Thoracic aorta (tissue), 2 donors: ENCODE data around the gene NPAS3. TPM values are rescaled to one million over a fixed set of nuclear protein-coding genes. Genes with fewer than 3 reads are reported as not detected.

ENCODE experiments used
- ATAC-seq: fragments of 150-250 bp; one replicate; pipeline ENCODE4 v1.8.0; 2017; ENCODE audit warnings: low read depth; ENCODE audit not compliant: insufficient number of reproducible peaks, low FRiP score
- DNase-seq: peaks from one replicate; pipeline ENCODE4 v3.0.0-alpha.2; 2020; ENCODE audit warnings: low spot score
- H3K27ac ChIP-seq, 2 donors: fragments of 200-600 bp; sonication (generic); 1 replicate in 1 of 2; 2 replicates in 1 of 2; pipeline ENCODE4 v1.5.1; 2016; ENCODE audit warnings: mild to moderate bottlenecking in 2 of 2, moderate library complexity in 2 of 2
- H3K27me3 ChIP-seq: fragments of 200-600 bp; sonication (generic); replicated peaks from 2 replicates; pipeline ENCODE4 v1.6.0; 2016; ENCODE audit warnings: mild to moderate bottlenecking; ENCODE audit not compliant: insufficient read depth
- H3K36me3 ChIP-seq: fragments of 200-600 bp; sonication (generic); one replicate; pipeline ENCODE4 v1.5.1; 2016
- H3K4me1 ChIP-seq, 2 donors: fragments of 200-600 bp; sonication (generic); 1 replicate in 1 of 2; 2 replicates in 1 of 2; pipeline versions ENCODE4 v1.5.1 to v1.6.0; 2016; ENCODE audit warnings: low read depth in 2 of 2, mild to moderate bottlenecking in 1 of 2; ENCODE audit not compliant: control insufficient read depth in 1 of 2
- H3K4me3 ChIP-seq: fragments of 200-600 bp; sonication (generic); 2 replicates; pipeline ENCODE4 v1.5.1; 2016; ENCODE audit warnings: mild to moderate bottlenecking
- H3K9me3 ChIP-seq: fragments of 200-600 bp; sonication (generic); 2 replicates; pipeline ENCODE4 v1.5.1; 2016
- CTCF ChIP-seq: fragments of 200-600 bp; sonication (generic); IDR thresholded peaks from one replicate; pipeline ENCODE4 v1.5.1; 2019; ENCODE audit warnings: antibody characterized with exemption
- total RNA-seq, 2 donors: library from RNA; depleted of rRNA; stranded (reverse); fragments of >200 nt; gene quantifications; one replicate each; pipeline versions ENCODE4 v1.1.0 to v1.2.3, GENCODE V29; 2016

Gene NPAS3
- total RNA-seq, 2 donors from 2014 or later = 1.1 TPM; not detected in 1

- no peaks in the 10 kb centered on the region for H3K27me3 ChIP-seq
- ATAC-seq = no peak
Observed at GRCh38 chr14:33511851-33512640, 573.4 kb downstream of the NPAS3 start.

GRCh38 chr14:33515441-33515840 is 576.8 kb downstream of the NPAS3 start:
- ATAC-seq = no peak
- no peaks in the 10 kb centered on the region for H3K9me3 ChIP-seq

More at GRCh38 chr14:33511851-33512640, 573.4 kb downstream of the NPAS3 start:
- H3K4me1 ChIP-seq = no peaks in the 10 kb centered on the region
- TF ChIP-seq CTCF = no peak
- H3K36me3 ChIP-seq = no peaks in the 10 kb centered on the region
- DNase-seq = no peak
- H3K27ac ChIP-seq = no peak overlapping the region
- H3K4me3 ChIP-seq = no peak overlapping the region
- H3K9me3 ChIP-seq = no peaks in the 10 kb centered on the region

GRCh38 chr14:33515899-33516298 is 577.2 kb downstream of the NPAS3 start:
- no peaks in the 10 kb centered on the region for H3K36me3 ChIP-seq
- ATAC-seq (no peak), DNase-seq (no peak)
- H3K9me3 ChIP-seq = no peaks in the 10 kb centered on the region
- no peaks in the 10 kb centered on the region for H3K4me1 ChIP-seq
- no peak for TF ChIP-seq CTCF
- H3K27me3 ChIP-seq = no peaks in the 10 kb centered on the region
- no peak overlapping the region for H3K4me3 ChIP-seq
- no peak overlapping the region for H3K27ac ChIP-seq

More at GRCh38 chr14:33515441-33515840, 576.8 kb downstream of the NPAS3 start:
- Histone ChIP-seq H3K27me3 (no peaks in the 10 kb centered on the region), H3K27ac (no peak overlapping the region), H3K36me3 (no peaks in the 10 kb centered on the region), H3K4me1 (no peaks in the 10 kb centered on the region), H3K4me3 (no peak overlapping the region)
- DNase-seq = no peak
- TF ChIP-seq CTCF = no peak

GRCh38 chr14:33516898-33517436 is 578.3 kb downstream of the NPAS3 start:
- no peaks in the 10 kb centered on the region for H3K27me3 ChIP-seq
- H3K27ac ChIP-seq = no peak overlapping the region
- DNase-seq (no peak), ATAC-seq (no peak)
- H3K9me3 ChIP-seq = no peaks in the 10 kb centered on the region
- no peak for TF ChIP-seq CTCF
- H3K36me3 ChIP-seq = no peaks in the 10 kb centered on the region
- H3K4me3 ChIP-seq = no peak overlapping the region
- no peaks in the 10 kb centered on the region for H3K4me1 ChIP-seq

GRCh38 chr14:33521192-33521591 is 582.5 kb downstream of the NPAS3 start:
- H3K27ac ChIP-seq = no peak overlapping the region
- DNase-seq (no peak), ATAC-seq (no peak)
- no peak overlapping the region for H3K4me3 ChIP-seq
- no peaks in the 10 kb centered on the region for H3K4me1 ChIP-seq
- no peaks in the 10 kb centered on the region for H3K9me3 ChIP-seq
- H3K36me3 ChIP-seq = no peaks in the 10 kb centered on the region
- no peaks in the 10 kb centered on the region for H3K27me3 ChIP-seq
- TF ChIP-seq CTCF = no peak
